ENCODE results near the gene LAPTM5.

GRCh38 chr1:30791868-30792267 is 34.3 kb upstream of the LAPTM5 start:
- TF ChIP-seq CTCF (conservative IDR thresholded peaks at IDR 0.05; ENCODE audit: low read depth, low read length): no peak
- TF ChIP-seq EZH2 (IDR thresholded peaks at IDR 0.05; ENCODE audit: borderline replicate concordance, low read depth, low read length, poor library complexity, severe bottlenecking): no peak

All from A673 (cell line).